HG02981 (cell line): ENCODE measurements around the gene MKRN2OS.

Experiments used
- ATAC-seq: cut with Tn5 transposase; IDR thresholded peaks from one replicate; pipeline ENCODE4 v1.9.1; 2021; ENCODE audit warnings: mild to moderate bottlenecking, moderate library complexity; ENCODE audit not compliant: unreplicated experiment

MKRN2OS gene, protein sequence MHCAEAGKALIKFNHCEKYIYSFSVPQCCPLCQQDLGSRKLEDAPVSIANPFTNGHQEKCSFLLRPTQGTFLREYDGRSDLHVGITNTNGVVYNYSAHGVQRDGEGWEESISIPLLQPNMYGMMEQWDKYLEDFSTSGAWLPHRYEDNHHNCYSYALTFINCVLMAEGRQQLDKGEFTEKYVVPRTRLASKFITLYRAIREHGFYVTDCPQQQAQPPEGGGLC

GRCh38 chr3:12545473-12545791, at the start of gene MKRN2OS:
Gene MKRN2OS, minus strand, starts transcription at chr3:12545499. Its CDS starts 35 bp downstream, at chr3:12545464.
- no peak for ATAC-seq

DNA sequence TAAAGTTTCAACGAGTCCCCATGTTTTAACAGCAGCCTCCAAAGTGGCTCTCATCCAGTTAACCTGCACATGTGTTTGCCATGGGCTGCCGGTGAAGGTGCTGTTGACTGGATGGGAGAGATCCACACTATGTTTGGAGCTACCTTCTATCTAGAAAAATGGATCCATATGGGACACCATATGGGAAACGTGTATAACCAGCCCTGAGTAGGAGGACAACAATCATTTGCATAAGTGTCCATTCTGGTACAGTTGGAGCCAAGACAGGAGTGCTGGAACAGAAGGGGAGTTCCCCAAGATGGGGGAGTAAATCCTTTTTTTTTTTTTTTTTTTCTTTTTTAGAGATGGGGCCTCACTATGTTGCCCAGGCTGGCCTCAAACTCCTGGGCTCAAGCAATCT, 48.2 kb upstream of the MKRN2OS start:
- ATAC-seq, result no peak

GRCh38 chr3:12591997-12592715, 46.9 kb upstream of the MKRN2OS start:
- no peak for ATAC-seq

GRCh38 chr3:12591456-12591855, 46.2 kb upstream of the MKRN2OS start:
- ATAC-seq, result no peak

DNA sequence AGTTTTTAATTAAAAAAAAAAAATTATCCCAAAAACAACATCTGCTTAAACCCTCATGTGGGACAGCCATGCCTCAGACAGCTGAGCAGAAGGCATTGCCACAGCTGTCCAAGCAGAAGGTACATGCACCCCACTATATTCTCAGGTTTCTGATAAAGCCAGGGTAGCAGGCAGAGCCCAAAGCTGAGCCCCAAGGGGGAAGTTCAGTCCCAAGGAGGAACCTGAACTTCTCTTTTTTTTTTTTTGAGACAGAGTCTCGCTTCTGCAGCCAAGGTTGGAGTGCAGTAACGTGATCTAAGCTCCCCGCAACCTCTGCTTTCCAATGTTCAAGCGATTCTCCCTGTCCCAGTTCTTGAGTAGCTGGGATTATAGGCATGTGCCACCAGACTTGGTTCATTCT, 44.8 kb upstream of the MKRN2OS start:
- ATAC-seq, result no peak

DNA sequence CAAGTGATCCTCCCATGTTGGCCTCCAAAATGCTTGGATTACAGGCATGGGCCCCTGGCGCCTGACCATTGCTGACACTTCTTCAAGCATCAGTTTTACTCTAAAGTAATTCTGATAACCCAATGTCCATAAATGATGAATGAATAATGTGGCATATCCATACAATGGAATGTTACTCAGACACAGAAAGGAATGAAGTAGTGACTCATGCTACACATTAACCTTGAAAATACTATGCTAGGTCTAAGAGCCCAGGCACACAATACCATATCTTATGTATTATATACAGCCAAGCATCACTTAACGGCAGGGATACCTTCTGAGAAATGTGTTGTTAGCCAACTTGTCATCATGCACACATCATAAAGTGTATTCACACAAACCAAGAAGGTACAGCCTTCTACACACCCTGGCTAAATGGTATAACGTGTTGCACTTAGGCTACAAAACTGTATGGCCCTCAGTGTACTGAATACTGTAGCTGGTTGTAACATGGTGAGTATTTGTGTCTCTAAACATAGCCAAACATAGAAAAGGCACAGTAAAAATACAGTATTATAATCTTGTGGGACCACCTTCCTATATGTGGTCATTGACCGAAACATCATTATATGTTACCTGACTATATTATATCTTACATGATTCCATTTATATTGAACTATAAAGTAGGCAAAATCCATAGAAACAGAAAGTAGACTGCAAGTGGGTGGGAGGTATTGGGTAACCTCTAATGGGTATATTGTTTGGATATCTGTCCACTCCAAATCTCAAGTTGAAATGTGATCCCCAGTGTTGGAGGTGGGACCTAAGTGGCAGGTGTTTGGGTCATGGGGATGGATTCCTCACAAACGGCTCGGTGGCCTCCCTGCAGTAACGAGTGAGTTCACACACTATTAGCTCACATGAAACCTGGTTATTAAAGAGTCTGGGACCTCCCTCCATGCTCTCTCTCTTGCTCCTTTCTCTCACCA, 43.0 kb upstream of the MKRN2OS start:
- ATAC-seq, result no peak

- ATAC-seq, result no peak
Measured at GRCh38 chr3:12586403-12586802, 41.1 kb upstream of the MKRN2OS start.

GRCh38 chr3:12585970-12586369, 40.7 kb upstream of the MKRN2OS start:
- ATAC-seq, result peak; percentile 61

DNA sequence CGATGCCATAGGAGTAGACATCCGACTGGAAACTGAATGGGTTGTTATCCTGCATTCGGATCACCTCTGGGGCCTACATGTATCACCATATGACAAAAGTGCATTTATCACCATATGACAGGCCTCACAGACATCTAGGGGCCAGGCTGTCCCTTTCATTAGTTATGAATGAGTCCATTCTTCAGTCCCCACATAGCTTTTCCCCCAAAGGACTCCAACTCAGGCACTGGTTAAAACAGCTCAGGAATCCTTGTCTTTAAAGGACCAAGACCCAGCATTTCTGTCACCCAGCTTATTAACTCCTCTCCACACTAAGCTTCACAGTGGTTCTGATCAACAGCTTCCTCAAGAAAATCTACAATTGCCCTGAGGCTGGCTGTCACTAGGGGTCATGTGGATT, 39.9 kb upstream of the MKRN2OS start:
- ATAC-seq, result no peak

DNA sequence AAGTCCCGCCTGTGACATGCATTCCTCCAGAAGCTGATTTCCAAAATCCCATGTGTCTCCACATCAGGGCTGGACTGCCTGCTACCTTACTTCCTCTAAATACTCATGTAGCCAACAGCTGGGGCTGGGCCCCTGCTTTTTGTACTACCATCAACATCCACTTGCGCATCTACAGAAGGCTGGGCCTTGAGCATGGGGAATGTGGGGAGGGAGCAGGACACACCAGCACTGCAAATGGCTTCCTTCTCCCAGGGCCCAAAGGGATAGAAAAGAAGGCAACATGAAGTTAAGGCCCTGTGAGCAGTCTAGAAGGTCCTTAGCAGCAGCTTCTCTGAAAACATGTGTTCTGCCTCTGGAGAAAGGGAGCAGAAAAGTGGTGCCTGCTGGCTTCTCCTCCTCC, 38.8 kb upstream of the MKRN2OS start:
- ATAC-seq, result no peak

DNA sequence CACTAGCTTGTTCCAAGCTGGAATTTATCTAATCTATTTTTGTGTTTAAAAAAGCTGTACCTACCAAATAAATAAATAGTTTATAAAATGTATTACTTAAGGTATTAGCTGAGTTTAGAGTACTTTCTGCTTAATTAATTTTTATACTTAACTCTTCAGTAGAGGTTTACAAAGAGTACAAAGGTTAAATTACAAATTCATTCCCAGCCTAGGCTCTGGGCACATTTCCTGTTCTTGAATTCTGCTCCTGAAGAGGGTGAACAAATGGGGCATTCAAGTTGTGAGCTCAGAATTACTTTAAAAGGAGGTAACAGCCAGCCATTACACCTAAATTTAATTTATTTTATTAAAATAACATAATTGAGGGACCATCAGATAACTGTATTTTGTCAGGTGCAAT, 38.0 kb upstream of the MKRN2OS start:
- no peak for ATAC-seq

- ATAC-seq, result no peak
Measured at GRCh38 chr3:12582730-12583129, 37.4 kb upstream of the MKRN2OS start.

DNA sequence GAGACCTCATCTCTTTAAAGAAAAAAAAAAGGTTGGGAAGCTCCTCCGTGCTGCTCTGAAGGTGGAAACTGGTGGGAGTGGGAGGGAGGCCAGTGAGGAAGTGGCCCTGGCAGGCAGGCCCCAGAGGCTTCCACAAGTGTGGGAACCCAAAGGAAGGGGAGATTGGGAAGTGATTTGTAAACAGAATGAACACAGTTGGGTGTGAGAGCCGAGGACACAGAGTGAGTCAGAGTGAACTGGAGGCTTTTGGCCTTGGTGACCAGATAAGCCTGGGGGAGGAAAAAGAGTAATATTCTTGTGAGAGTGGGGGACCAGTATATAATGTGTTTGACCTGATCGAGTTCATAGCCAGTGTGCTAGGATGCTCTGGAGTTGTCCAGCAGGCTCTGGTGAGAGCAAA, 34.6 kb upstream of the MKRN2OS start:
- no peak for ATAC-seq

DNA sequence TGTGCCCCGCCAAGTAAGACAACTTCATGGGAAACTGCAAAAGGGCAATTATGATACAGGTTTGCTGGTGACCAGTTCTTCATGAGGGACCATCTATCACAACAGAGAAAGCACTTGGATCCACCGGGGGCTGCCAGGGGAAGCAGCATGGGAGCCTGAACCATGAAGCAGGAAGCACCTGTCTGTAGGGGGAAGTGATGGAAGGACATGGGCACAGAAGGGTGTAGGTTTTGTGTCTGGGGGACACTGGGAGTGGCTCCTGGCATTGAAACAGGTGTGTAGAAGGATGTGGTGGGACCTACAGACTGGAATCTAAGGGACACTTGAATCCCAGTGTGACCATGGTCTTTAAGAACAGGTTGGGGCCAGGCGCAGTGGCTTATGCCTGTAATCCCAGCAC, 34.2 kb upstream of the MKRN2OS start:
- no peak for ATAC-seq

DNA sequence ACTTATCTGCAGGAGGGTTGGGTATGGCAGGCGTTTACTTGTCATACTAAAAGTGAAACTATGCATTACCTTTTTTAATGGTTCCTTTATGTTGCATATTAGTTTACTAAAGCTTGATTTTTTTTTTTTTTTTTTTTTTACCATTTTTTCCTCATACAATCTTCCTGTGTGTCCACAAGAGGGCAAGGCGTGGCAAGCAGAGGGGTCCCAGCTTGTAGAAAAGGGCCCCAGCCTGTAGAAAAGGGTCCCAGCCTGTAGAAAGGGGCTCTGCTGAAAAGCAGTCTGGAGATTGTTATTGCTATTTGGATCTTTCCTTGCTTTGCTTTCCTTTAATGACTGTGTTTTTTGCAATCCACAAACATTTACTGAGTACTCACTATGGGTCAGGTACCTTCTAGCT, 33.4 kb upstream of the MKRN2OS start:
- ATAC-seq, result no peak

DNA sequence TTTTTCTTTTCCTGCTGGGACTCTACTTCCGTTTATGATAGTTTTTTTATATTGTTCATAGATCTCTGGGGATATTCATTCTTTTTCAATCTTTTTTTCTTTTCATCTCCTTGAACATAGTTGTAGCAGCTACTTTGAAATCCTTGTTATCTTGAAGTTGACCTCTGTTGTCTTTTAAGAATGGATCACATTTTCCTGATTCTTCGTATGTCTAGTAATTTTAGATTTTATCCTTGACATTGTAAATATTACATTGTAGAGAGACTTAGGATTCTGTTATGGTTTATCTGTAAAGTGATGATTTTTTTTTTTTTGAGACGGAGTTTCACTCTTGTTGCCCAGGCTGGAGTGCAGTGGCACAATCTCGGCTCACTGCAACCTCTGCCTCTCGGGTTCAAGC, 32.1 kb upstream of the MKRN2OS start:
- no peak for ATAC-seq

DNA sequence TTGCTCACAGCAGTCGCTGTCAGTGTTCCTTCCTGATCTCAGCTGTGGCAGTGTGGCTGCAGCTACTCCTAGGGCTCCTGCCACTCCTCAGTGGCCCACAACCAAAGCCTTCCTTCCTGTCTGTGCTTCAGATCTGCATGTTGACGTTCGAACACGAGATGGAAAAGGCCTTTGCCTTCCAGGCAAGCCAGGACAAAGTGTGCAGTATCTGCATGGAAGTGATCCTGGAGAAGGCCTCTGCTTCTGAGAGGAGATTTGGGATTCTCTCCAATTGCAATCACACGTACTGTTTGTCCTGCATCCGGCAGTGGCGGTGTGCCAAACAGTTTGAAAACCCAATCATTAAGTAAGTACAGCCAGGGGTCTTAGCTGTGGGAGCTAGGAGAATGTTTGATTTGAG, 29.4 kb upstream of the MKRN2OS start:
- ATAC-seq, result no peak

GRCh38 chr3:12574131-12574530, 28.8 kb upstream of the MKRN2OS start:
- ATAC-seq, result no peak

DNA sequence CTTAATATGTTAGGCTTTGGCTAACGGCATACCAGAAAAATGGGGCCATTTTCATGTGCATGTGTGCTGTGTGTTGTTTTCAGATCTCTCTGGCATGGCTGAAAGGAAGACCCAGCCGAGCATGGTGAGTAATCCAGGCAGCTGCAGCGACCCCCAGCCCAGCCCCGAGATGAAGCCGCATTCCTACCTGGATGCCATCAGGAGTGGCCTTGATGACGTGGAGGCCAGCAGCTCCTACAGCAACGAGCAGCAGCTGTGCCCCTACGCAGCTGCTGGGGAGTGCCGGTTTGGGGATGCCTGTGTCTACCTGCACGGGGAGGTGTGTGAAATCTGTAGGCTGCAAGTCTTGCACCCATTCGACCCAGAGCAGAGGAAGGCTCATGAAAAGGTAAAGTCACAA, 26.7 kb upstream of the MKRN2OS start:
- ATAC-seq, result no peak

DNA sequence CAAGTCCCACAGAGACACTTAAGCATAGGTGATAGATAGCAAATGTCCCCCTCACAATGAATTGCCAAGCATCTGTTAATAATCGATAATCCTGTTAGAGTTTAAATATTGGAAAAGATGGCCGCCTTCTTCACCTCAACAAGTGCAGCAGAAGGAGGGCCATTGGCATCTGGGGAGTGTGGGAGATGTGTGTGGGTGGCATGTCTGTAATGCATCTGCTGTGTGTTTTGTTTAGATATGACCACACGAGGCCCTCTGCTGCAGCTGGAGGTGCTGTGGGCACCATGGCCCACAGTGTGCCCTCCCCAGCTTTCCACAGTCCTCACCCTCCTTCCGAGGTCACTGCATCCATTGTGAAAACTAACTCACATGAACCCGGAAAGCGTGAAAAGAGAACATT, 24.5 kb upstream of the MKRN2OS start:
- ATAC-seq, result no peak

DNA sequence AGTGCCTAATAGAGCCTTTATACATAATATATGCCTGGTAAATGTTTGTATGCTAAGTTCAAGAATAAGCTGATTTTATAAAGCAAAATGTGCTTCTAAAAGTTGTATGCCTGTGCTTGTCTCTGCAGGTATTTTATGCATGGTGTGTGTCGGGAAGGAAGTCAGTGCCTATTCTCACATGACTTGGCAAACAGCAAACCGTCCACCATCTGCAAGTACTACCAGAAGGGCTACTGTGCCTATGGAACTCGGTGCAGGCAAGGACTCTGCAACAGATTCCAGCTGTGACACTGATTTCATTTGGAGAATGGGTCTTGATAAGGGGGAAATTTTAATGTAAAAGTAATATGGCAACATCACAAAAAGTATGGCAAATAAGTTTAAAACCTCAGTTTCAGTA, 23.4 kb upstream of the MKRN2OS start:
- no peak for ATAC-seq

DNA sequence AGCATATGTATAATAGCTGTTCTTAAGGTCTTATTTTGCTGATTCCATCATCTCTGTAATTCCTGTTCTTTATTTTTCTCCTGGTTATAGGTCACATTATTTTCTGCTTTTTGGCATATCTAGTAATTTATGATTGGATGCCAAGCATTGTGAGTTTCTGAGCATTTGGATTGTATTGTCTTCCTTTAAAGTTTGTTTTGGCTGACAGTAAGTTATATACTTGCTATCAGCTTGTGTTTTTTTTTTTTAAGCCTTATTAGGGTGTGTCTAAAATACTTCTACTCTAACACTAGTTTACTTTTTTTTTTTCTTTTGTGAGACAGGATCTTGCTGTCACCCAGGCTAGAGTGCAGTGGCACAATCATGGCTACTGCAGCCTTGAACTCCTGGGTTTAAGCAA, 21.7 kb upstream of the MKRN2OS start:
- ATAC-seq, result no peak
